GM12878 (cell line): ENCODE data around the gene CD207.

Experiments used
- CREB1 ChIP-seq: IDR thresholded peaks from 2 replicates; pipeline ENCODE4 v1.6.1; 2012; ENCODE audit warnings: low read depth, mild to moderate bottlenecking, inconsistent platforms
- CTCF ChIP-seq, 3 experiments: IDR thresholded peaks in 2 of 3; conservative IDR thresholded peaks in 1 of 3; 2 replicates each; pipeline ENCODE4 v1.5.1; 2011; ENCODE audit warnings: low read depth in 3 of 3, low read length in 3 of 3, mild to moderate bottlenecking in 3 of 3, control low read depth in 2 of 3, moderate library complexity in 2 of 3, inconsistent platforms in 1 of 3, mixed read lengths in 1 of 3; ENCODE audit not compliant: control insufficient read depth in 2 of 3, insufficient read depth in 1 of 3; ENCODE audit errors: extremely low read depth in 1 of 3
- EP300 ChIP-seq, 2 experiments: fragments of 150-350 bp in 1 of 2; IDR thresholded peaks; 2 replicates each; pipeline ENCODE4 v1.6.1; 2011 to 2012; ENCODE audit warnings: low read depth in 2 of 2, low read length in 2 of 2, borderline replicate concordance in 1 of 2, improper control_type of control experiment in 1 of 2, inconsistent platforms in 1 of 2; ENCODE audit not compliant: control insufficient read depth in 1 of 2
- HDAC6 ChIP-seq: fragments of 200-600 bp; sonication (generic); IDR thresholded peaks from one replicate; pipeline ENCODE4 v1.8.0; 2017; ENCODE audit warnings: antibody characterized with exemption; ENCODE audit not compliant: unreplicated experiment
- SREBF2 ChIP-seq: IDR thresholded peaks from 2 replicates; pipeline ENCODE4 v1.6.1; 2012; ENCODE audit warnings: mild to moderate bottlenecking, low read length
- TF ChIP-seq, protein P1 (sequence below): IDR thresholded peaks from 2 replicates; pipeline ENCODE4 v1.6.1; 2011; ENCODE audit warnings: mild to moderate bottlenecking, low read depth, low read length, moderate library complexity; ENCODE audit not compliant: insufficient replicate concordance

- no peak for TF ChIP-seq HDAC6
- TF ChIP-seq, protein P1, sequence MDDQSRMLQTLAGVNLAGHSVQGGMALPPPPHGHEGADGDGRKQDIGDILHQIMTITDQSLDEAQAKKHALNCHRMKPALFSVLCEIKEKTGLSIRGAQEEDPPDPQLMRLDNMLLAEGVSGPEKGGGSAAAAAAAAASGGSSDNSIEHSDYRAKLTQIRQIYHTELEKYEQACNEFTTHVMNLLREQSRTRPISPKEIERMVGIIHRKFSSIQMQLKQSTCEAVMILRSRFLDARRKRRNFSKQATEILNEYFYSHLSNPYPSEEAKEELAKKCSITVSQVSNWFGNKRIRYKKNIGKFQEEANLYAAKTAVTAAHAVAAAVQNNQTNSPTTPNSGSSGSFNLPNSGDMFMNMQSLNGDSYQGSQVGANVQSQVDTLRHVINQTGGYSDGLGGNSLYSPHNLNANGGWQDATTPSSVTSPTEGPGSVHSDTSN, result no peak
- TF ChIP-seq CREB1, result no peak
- TF ChIP-seq CTCF (IDR thresholded peaks at IDR 0.05 in 2 of 3, conservative IDR thresholded peaks at IDR 0.05 in 1 of 3; ENCODE audit: control insufficient read depth in 2 of 3, extremely low read depth in 1 of 3, insufficient read depth in 1 of 3, low read depth in 3 of 3, low read length in 3 of 3), result no peak
- TF ChIP-seq EP300 (IDR thresholded peaks at IDR 0.05; ENCODE audit: borderline replicate concordance in 1 of 2, control insufficient read depth in 1 of 2, low read depth in 2 of 2, low read length in 2 of 2), result no peak
- no peak for TF ChIP-seq SREBF2
Observed at GRCh38 chr2:70850925-70851324, 15.3 kb upstream of the CD207 start.
